Measurements from ENCODE around the gene RAPGEF4. TPM values are rescaled to one million over a fixed set of nuclear protein-coding genes. Genes with fewer than 3 reads are reported as not detected.

Gene RAPGEF4
- total and polyA plus RNA-seq, 2 of the 13 experiments (the other 11 are each of a cell fraction or from before 2014, with no cell fraction given): 0.78 to 0.91 TPM

GRCh38 chr2:173032032-173032431, 296.4 kb downstream of the RAPGEF4 start:
- Histone ChIP-seq H3K9ac (ENCODE audit: insufficient read depth, low read depth, low read length) (no peak overlapping the region), H3K79me2 (ENCODE audit: insufficient read depth, low read length) (no peaks in the 10 kb centered on the region), H2AFZ (ENCODE audit: low read length) (no peak overlapping the region), H3K4me1 (ENCODE audit: insufficient read depth, low read length) (no peaks in the 10 kb centered on the region), H3K27ac (ENCODE audit: extremely low read length, insufficient read depth, low read length) (no peak overlapping the region), H3K9me3 (ENCODE audit: low read length) (no peaks in the 10 kb centered on the region), H3K36me3 (replicated peaks in 1 of 2; ENCODE audit: control insufficient read depth in 1 of 2, insufficient read depth in 2 of 2, low read length in 2 of 2) (no peaks in the 10 kb centered on the region), H3K4me2 (ENCODE audit: low read depth, low read length) (no peak overlapping the region), H3K4me3 (replicated peaks in 1 of 3; ENCODE audit: insufficient read depth in 1 of 3, low read depth in 2 of 3, low read length in 3 of 3) (no peak overlapping the region), H4K20me1 (ENCODE audit: insufficient read depth, low read length) (no peaks in the 10 kb centered on the region), H3K27me3 (ENCODE audit: control insufficient read depth in 1 of 2, insufficient read depth in 2 of 2, low read length in 2 of 2) (no peaks in the 10 kb centered on the region; a peak in 1 of 5 replicates)
- WGBS (ENCODE audit: low lambda C conversion rate): 37% methylated on average over 4 of the region's 4 CpGs
- ChIA-PET POLR2A (no interaction called here), CTCF (ENCODE audit: low intra/inter-chr PET ratio, low total read pairs) (no interaction called here)
- intact Hi-C loops (cut with micrococcal nuclease; ENCODE audit: unreplicated experiment) (no loop called here), in situ Hi-C loops (cut with HindIII; ENCODE audit: extremely low pct_ligation_motif_present, low pct_unique_long_range_greater_than_20kb) (no loop called here)
- ATAC-seq (no peak), FAIRE-seq (no peak), DNase-seq (ENCODE audit: low spot score) (no peak)
- TF ChIP-seq POLR2AphosphoS5 (IDR thresholded peaks at IDR 0.05; ENCODE audit: low read depth, low read length) (no peak), KAT2B (IDR thresholded peaks at IDR 0.05; ENCODE audit: borderline replicate concordance, low read depth, low read length) (no peak), TBX3 (IDR thresholded peaks at IDR 0.05; ENCODE audit: borderline replicate concordance) (no peak), ZNF788 (CRISPR knock-in tag; IDR thresholded peaks at IDR 0.05; ENCODE audit: borderline replicate concordance) (no peak), ZNF672 (CRISPR knock-in tag; IDR thresholded peaks at IDR 0.05) (no peak), EHMT2 (IDR thresholded peaks at IDR 0.05; ENCODE audit: borderline replicate concordance, low read depth, low read length) (no peak), ZSCAN20 (CRISPR knock-in tag; IDR thresholded peaks at IDR 0.05; ENCODE audit: borderline replicate concordance) (no peak), AHR (CRISPR knock-in tag; IDR thresholded peaks at IDR 0.05) (no peak), ZBTB25 (CRISPR knock-in tag; IDR thresholded peaks at IDR 0.05) (no peak), ZNF235 (CRISPR knock-in tag; IDR thresholded peaks at IDR 0.05; ENCODE audit: borderline replicate concordance) (no peak)
- no TSS peak for BruUV-seq (replicated peaks)

Data from HepG2 (cell line).